K562 (cell line): ENCODE measurements around the gene CLEC4F. TPM values are rescaled to one million over a fixed set of nuclear protein-coding genes. Genes with fewer than 3 reads are reported as not detected.

ENCODE experiments used
- ATAC-seq: fragments of 200-7000 bp; cut with Tn5 transposase; 3 replicates; pipeline ENCODE4 v1.9.1; 2020; ENCODE audit warnings: moderate library complexity
- BruUV-seq: library from RNA; stranded (reverse); fragments of 400-500 nt; replicated peaks from 2 replicates; lab custom pipeline; 2021; lab: Mats Ljungman, UMichigan
- CTCF ChIA-PET: fragments of 300-600 bp; formaldehyde crosslinking; extraction: SDS; loops from one replicate; lab custom pipeline; 2021; ENCODE audit warnings: low intra/inter-chr PET ratio; lab: Yijun Ruan, JAX
- POLR2A ChIA-PET: fragments of 300-600, 350-650 bp; sonication (Branson Sonifier 250); formaldehyde crosslinking; extraction: SDS; loops from one replicate; lab custom pipeline; 2021; ENCODE audit warnings: antibody characterized with exemption, inconsistent platforms; lab: Yijun Ruan, JAX
- DNase-seq, 4 experiments: peaks; one replicate each; pipeline versions ENCODE4 v3.0.0 to v3.0.0-alpha.2; 2011 to 2018; ENCODE audit warnings: low spot score in 3 of 4, mixed read lengths in 3 of 4; ENCODE audit errors: extremely low read depth in 1 of 4
- FAIRE-seq: peaks from 2 replicates; lab custom pipeline; 2011; peaks lifted over from hg19 to GRCh38; lab: Jason Lieb, UNC
- H2AFZ ChIP-seq: 2 replicates; pipeline ENCODE4 v1.6.0; 2011; ENCODE audit warnings: low read depth, low read length, control low read depth, inconsistent platforms
- H3K27ac ChIP-seq: fragments of 200-600 bp; 3 replicates; pipeline ENCODE4 v1.8.0; 2011; ENCODE audit warnings: low read depth, mild to moderate bottlenecking, control low read depth, inconsistent platforms, low read length, moderate library complexity, mixed read lengths; ENCODE audit errors: extremely low read depth
- H3K27me3 ChIP-seq, 2 experiments: fragments of 300-600 bp in 1 of 2; 2 replicates in 1 of 2; 3 replicates in 1 of 2; pipeline versions ENCODE4 v1.6.0 to v1.8.0; 2011; ENCODE audit warnings: inconsistent platforms in 2 of 2, low read length in 2 of 2, mild to moderate bottlenecking in 1 of 2, mixed read lengths in 1 of 2, moderate library complexity in 1 of 2; ENCODE audit not compliant: control insufficient read depth in 2 of 2, insufficient read depth in 2 of 2
- H3K36me3 ChIP-seq: fragments of 300-600 bp; 3 replicates; pipeline ENCODE4 v1.8.0; 2011; ENCODE audit warnings: mild to moderate bottlenecking, low read length, inconsistent platforms; ENCODE audit not compliant: control insufficient read depth, insufficient read depth
- H3K4me1 ChIP-seq, 2 experiments: fragments of 200-600 bp in 1 of 2; replicated peaks in 1 of 2; 2 replicates in 1 of 2; 3 replicates in 1 of 2; pipeline versions ENCODE4 v1.5.1 to v1.8.0; 2011; ENCODE audit warnings: inconsistent platforms in 2 of 2, low read length in 2 of 2, mild to moderate bottlenecking in 1 of 2, mixed read lengths in 1 of 2, moderate library complexity in 1 of 2; ENCODE audit not compliant: control insufficient read depth in 2 of 2, insufficient read depth in 2 of 2
- H3K4me2 ChIP-seq: 2 replicates; pipeline ENCODE4 v1.6.1; 2011; ENCODE audit warnings: low read length, control low read depth, inconsistent platforms, mixed read lengths; ENCODE audit not compliant: insufficient read depth
- H3K4me3 ChIP-seq: fragments of 200-600 bp; sonication (generic), shearing (Covaris generic); 2 replicates; pipeline ENCODE4 v1.5.1; 2016; ENCODE audit warnings: control low read depth, inconsistent platforms
- H3K79me2 ChIP-seq: fragments of 200-600 bp; 3 replicates; pipeline ENCODE4 v1.8.0; 2011; ENCODE audit warnings: low read length, inconsistent platforms; ENCODE audit not compliant: control insufficient read depth, insufficient read depth
- H3K9ac ChIP-seq, 2 experiments: 2 replicates each; pipeline versions ENCODE4 v1.6.0 to v1.6.1; 2011; ENCODE audit warnings: low read depth in 2 of 2, low read length in 2 of 2, control low read depth in 1 of 2, inconsistent platforms in 1 of 2, mild to moderate bottlenecking in 1 of 2, mixed read lengths in 1 of 2; ENCODE audit not compliant: insufficient read depth in 1 of 2
- H3K9me1 ChIP-seq: one replicate; pipeline ENCODE4 v1.6.0; 2011; ENCODE audit warnings: inconsistent platforms, mild to moderate bottlenecking, low read length, moderate library complexity; ENCODE audit not compliant: control insufficient read depth, insufficient read depth
- H3K9me3 ChIP-seq: replicated peaks from 2 replicates; pipeline ENCODE4 v1.5.1; 2011; ENCODE audit warnings: low read depth, low read length, inconsistent platforms; ENCODE audit not compliant: control insufficient read depth, insufficient read depth
- H4K20me1 ChIP-seq: replicated peaks from 2 replicates; pipeline ENCODE4 v1.6.1; 2011; ENCODE audit warnings: low read length, inconsistent platforms, mixed read lengths; ENCODE audit not compliant: control insufficient read depth, insufficient read depth
- C11orf30 ChIP-seq: fragments of 450-650 bp; IDR thresholded peaks from 2 replicates; pipeline ENCODE4 v1.6.1; 2016; ENCODE audit warnings: low read depth, mild to moderate bottlenecking
- DMBX1 ChIP-seq: fragments of 250-450 bp; sonication (Bioruptor Pico); IDR thresholded peaks from 2 replicates; pipeline ENCODE4 v1.8.0; 2022; ENCODE audit warnings: inconsistent platforms, mild to moderate bottlenecking, moderate library complexity, borderline replicate concordance
- EGR1 ChIP-seq: fragments of 450-650 bp; conservative IDR thresholded peaks from 2 replicates; pipeline ENCODE4 v1.6.1; 2017; ENCODE audit warnings: mild to moderate bottlenecking
- ETV6 ChIP-seq, 3 experiments: fragments of 150-350 bp in 1 of 3; sonication (generic) in 1 of 3; formaldehyde crosslinking in 1 of 3; IDR thresholded peaks; 2 replicates each; pipeline versions ENCODE4 v1.6.1 to v1.8.0; 2014 to 2022; ENCODE audit warnings: borderline replicate concordance in 2 of 3, low read depth in 2 of 3, antibody characterized with exemption in 1 of 3, low read length in 1 of 3, mild to moderate bottlenecking in 1 of 3, missing genetic modification reagents in 1 of 3
- KDM2B ChIP-seq: fragments of 250-450 bp; sonication (Bioruptor Pico); IDR thresholded peaks from 2 replicates; pipeline ENCODE4 v1.8.0; 2021; ENCODE audit warnings: mild to moderate bottlenecking, moderate library complexity
- MAFG ChIP-seq: fragments of 450-650 bp; conservative IDR thresholded peaks from 2 replicates; pipeline ENCODE4 v1.6.1; 2016; ENCODE audit warnings: missing genetic modification characterization, missing compliant biosample characterization
- NBN ChIP-seq: fragments of 450-650 bp; IDR thresholded peaks from 2 replicates; pipeline ENCODE4 v1.6.1; 2016; ENCODE audit warnings: low read depth, mild to moderate bottlenecking
- PCBP1 ChIP-seq: fragments of 200-400 bp; formaldehyde crosslinking; IDR thresholded peaks from 2 replicates; pipeline ENCODE4 v1.6.1; 2018; ENCODE audit warnings: mild to moderate bottlenecking, low read depth, low read length; ENCODE audit not compliant: poor library complexity, severe bottlenecking
- PML ChIP-seq: IDR thresholded peaks from 2 replicates; pipeline ENCODE4 v1.6.1; 2012; ENCODE audit warnings: low read length, inconsistent platforms
- RBM15 ChIP-seq: fragments of 200-400 bp; formaldehyde crosslinking; IDR thresholded peaks from 2 replicates; pipeline ENCODE4 v1.6.1; 2018; ENCODE audit warnings: mild to moderate bottlenecking, low read length, moderate library complexity; ENCODE audit not compliant: insufficient read depth
- TCF3 ChIP-seq: sonication (generic); formaldehyde crosslinking; IDR thresholded peaks from 2 replicates; pipeline ENCODE4 v1.4.0; 2020; ENCODE audit warnings: mild to moderate bottlenecking, missing genetic modification reagents
- TEAD2 ChIP-seq: fragments of 450-650 bp; IDR thresholded peaks from 2 replicates; pipeline ENCODE4 v1.6.1; 2016; ENCODE audit warnings: missing genetic modification characterization, control low read depth, missing compliant biosample characterization
- UBTF ChIP-seq, 2 experiments: IDR thresholded peaks; 2 replicates each; pipeline ENCODE4 v1.6.1; 2012; ENCODE audit warnings: improper control_type of control experiment in 2 of 2, low read depth in 2 of 2, low read length in 2 of 2, borderline replicate concordance in 1 of 2
- ZC3H11A ChIP-seq: IDR thresholded peaks from 2 replicates; pipeline ENCODE4 v1.6.1; 2012; ENCODE audit warnings: low read depth, low read length, improper control_type of control experiment
- ZNF184 ChIP-seq: sonication (generic); formaldehyde crosslinking; IDR thresholded peaks from 2 replicates; pipeline ENCODE4 v1.5.0; 2020; ENCODE audit warnings: missing genetic modification reagents
- ZNF316 ChIP-seq: fragments of 450-650 bp; IDR thresholded peaks from 2 replicates; pipeline ENCODE4 v1.6.1; 2016
- WGBS: fragments of 100-300 bp; shearing (Covaris generic); methylation state at CpG from one replicate; pipeline ENCODE4 v1.1.6; 2016; ENCODE audit warnings: low coverage, mixed read lengths; ENCODE audit not compliant: insufficient coverage; ENCODE audit errors: missing lambda C conversion rate; 5-methylcytosine and 5-hydroxymethylcytosine counted together
- in situ Hi-C: fragments of 300-500 bp; cut with MboI; formaldehyde crosslinking; loops from 4 replicates; pipeline ENCODE4 v1.15.0; 2018; ENCODE audit warnings: inconsistent platforms, mixed read lengths
- intact Hi-C: fragments of 100-400 bp; cut with micrococcal nuclease; formaldehyde crosslinking; loops from 2 replicates; pipeline ENCODE4 v1.14.2; 2022
- polyA plus RNA-seq, 8 experiments: library from polyadenylated mRNA; depleted of rRNA in 4 of 8; stranded (reverse) in 5 of 8; unstranded in 3 of 8; fragments of >200 nt; fragmentation: Nextera tagmentation in 2 of 8; fragmentation: Illumina TruSeq in 1 of 8; extraction: Ambion mirVana in 2 of 8; extraction: Trizol in 1 of 8; gene quantifications; 2 replicates each; pipeline versions ENCODE4 v1.2.1 to v1.2.3, GENCODE V29; 2011 to 2014; ENCODE audit warnings: inconsistent platforms in 1 of 8, missing spikeins in 1 of 8
- total RNA-seq, 7 experiments: library from RNA; depleted of rRNA in 6 of 7; stranded (reverse); fragments of >200 nt in 6 of 7; fragmentation: Illumina TruSeq in 2 of 7; extraction: Trizol in 2 of 7; gene quantifications; 2 replicates each; pipeline versions ENCODE4 v1.2.1 to v1.2.3, GENCODE V29; 2011 to 2021; ENCODE audit warnings: low replicate concordance in 1 of 7
- TF ChIP-seq, protein P1 (sequence below): fragments of 450-650 bp; IDR thresholded peaks from 2 replicates; pipeline ENCODE4 v1.6.1; 2016

CLEC4F gene
- total and polyA plus RNA-seq, 9 of the 15 experiments (the other 6 are each of a cell fraction or from before 2014, with no cell fraction given), result not detected

GRCh38 chr2:70767079-70767698, 53.2 kb downstream of the CLEC4F start (continued):
- TF ChIP-seq ETV6 (IDR thresholded peaks at IDR 0.05; ENCODE audit: borderline replicate concordance in 1 of 2, low read depth in 2 of 2, low read length in 1 of 2), result no peak
- TF ChIP-seq ETV6 (CRISPR knock-in tag; IDR thresholded peaks at IDR 0.05; ENCODE audit: borderline replicate concordance), result no peak
- TF ChIP-seq TCF3 (CRISPR knock-in tag), result no peak
- no peak for TF ChIP-seq ZNF184 (CRISPR knock-in tag)
- TF ChIP-seq PCBP1, result peak; percentile 69
- no peak for TF ChIP-seq RBM15

GRCh38 chr2:70766357-70767078, 53.9 kb downstream of the CLEC4F start:
- H3K79me2 ChIP-seq, result peaks cover 14% of the 10 kb centered on the region
- WGBS, result 14% methylated on average over 6 of the region's 7 CpGs
- POLR2A ChIA-PET, result interaction anchor here (1.3 kb wide), 1 partner anchor 14 kb away, joined by 5 read pairs; no protein-coding TSS in a partner anchor
- H3K9me3 ChIP-seq, result no peaks in the 10 kb centered on the region
- peak overlapping the region in 1 of 2 experiments; percentile 95; a peak in 1 of 4 replicates for H3K9ac ChIP-seq
- H3K4me1 ChIP-seq, result peaks cover 2 to 12% of the 10 kb centered on the region in 2 experiments; a peak in 4 of 5 replicates
- TSS peak; percentile 53 for BruUV-seq
- in situ Hi-C loops (no loop called here), intact Hi-C loops (loop anchor here (5.0 kb wide), 2 partner anchors 59 to 464 kb away; partner anchors contain the start of gene FAM136A)
- H3K9me1 ChIP-seq, result no peaks in the 10 kb centered on the region
- no peaks in the 10 kb centered on the region; a peak in 1 of 5 replicates for H3K27me3 ChIP-seq
- H4K20me1 ChIP-seq, result no peaks in the 10 kb centered on the region
- H3K27ac ChIP-seq, result no peak overlapping the region
- H3K4me3 ChIP-seq, result peak overlapping the region; percentile 73
- ATAC-seq, result no peak
- H2AFZ ChIP-seq, result peak overlapping the region; percentile 98; the same call in 1 of the 2 replicates
- no peak for DNase-seq
- CTCF ChIA-PET, result interaction anchor here (0.6 to 2.4 kb wide), 2 partner anchors 62 to 80 kb away, joined by 3 to 32 read pairs; no protein-coding TSS in a partner anchor
- peak overlapping the region; percentile 83 for H3K4me2 ChIP-seq
- no peak for FAIRE-seq
- H3K36me3 ChIP-seq, result no peaks in the 10 kb centered on the region
- TF ChIP-seq EGR1 (peak; percentile 40; the same call in 1 of the 2 replicates), ZC3H11A (no peak), ZNF316 (peak; percentile 88), NBN (no peak), DMBX1 (CRISPR knock-in tag) (no peak), C11orf30 (peak; percentile 83), KDM2B (CRISPR knock-in tag) (no peak), MAFG (tag) (peak; percentile 67), PML (no peak), TEAD2 (no peak), UBTF (IDR thresholded peaks at IDR 0.05; ENCODE audit: borderline replicate concordance in 1 of 2, low read depth in 2 of 2, low read length in 2 of 2) (no peak)
- TF ChIP-seq, protein P1, sequence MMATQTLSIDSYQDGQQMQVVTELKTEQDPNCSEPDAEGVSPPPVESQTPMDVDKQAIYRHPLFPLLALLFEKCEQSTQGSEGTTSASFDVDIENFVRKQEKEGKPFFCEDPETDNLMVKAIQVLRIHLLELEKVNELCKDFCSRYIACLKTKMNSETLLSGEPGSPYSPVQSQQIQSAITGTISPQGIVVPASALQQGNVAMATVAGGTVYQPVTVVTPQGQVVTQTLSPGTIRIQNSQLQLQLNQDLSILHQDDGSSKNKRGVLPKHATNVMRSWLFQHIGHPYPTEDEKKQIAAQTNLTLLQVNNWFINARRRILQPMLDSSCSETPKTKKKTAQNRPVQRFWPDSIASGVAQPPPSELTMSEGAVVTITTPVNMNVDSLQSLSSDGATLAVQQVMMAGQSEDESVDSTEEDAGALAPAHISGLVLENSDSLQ, result peak; percentile 67
